Activated naive CD4-positive, alpha-beta T cell treated with anti-CD3 and anti-CD28 coated beads, Interleukin-2, amount 10 ng/mL, durations not matched to agents 7 days and 5 days (primary cell): Measurements from ENCODE around the gene GGT1.
"Not testable (repeated sequence)": the region's sequence is repeated elsewhere in the genome, so short reads cannot be mapped to it uniquely, and the experiment has no call there.

Source experiments
- CTCF ChIA-PET: fragments of 350-600 bp; sonication (Branson Sonifier 250); formaldehyde crosslinking; loops from one replicate; lab custom pipeline; 2021; ENCODE audit warnings: antibody characterized with exemption; lab: Charles Lee
- DNase-seq: peaks from one replicate; pipeline ENCODE4 v3.0.0-alpha.2; 2020
- H3K27ac Mint-ChIP-seq: one replicate; pipeline ENCODE4 v1.8.0; 2021; ENCODE audit warnings: mild to moderate bottlenecking, moderate library complexity, mixed read lengths
- H3K27me3 Mint-ChIP-seq: one replicate; pipeline ENCODE4 v1.8.0; 2021; ENCODE audit warnings: mild to moderate bottlenecking, mixed read lengths
- H3K36me3 Mint-ChIP-seq: one replicate; pipeline ENCODE4 v1.8.0; 2021; ENCODE audit warnings: mixed read lengths
- H3K4me1 Mint-ChIP-seq: one replicate; pipeline ENCODE4 v1.8.0; 2021; ENCODE audit warnings: mixed read lengths
- H3K4me3 Mint-ChIP-seq: one replicate; pipeline ENCODE4 v1.8.0; 2021; ENCODE audit warnings: mild to moderate bottlenecking, moderate library complexity, mixed read lengths
- H3K9me3 Mint-ChIP-seq: one replicate; pipeline ENCODE4 v1.8.0; 2021; ENCODE audit warnings: mixed read lengths

Gene GGT1

GRCh38 chr22:24602847-24603769, at the start of gene GGT1:
Gene GGT1 (plus strand): TSS chr22:24603193. CDS start chr22:24611082, 7,889 bp downstream.
- CTCF ChIA-PET, H3K9me3 Mint-ChIP-seq, H3K36me3 Mint-ChIP-seq, H3K27me3 Mint-ChIP-seq, DNase-seq: not testable (repeated sequence)
- Mint-ChIP-seq H3K27ac (peak within 1 kb of the TSS; percentile 89), H3K4me3 (peak within 1 kb of the TSS; percentile 19), H3K4me1 (peaks cover 55% of the 10 kb centered on the region)

GRCh38 chr22:24553597-24554312, 49.2 kb upstream of the GGT1 start:
- H3K36me3 Mint-ChIP-seq, result peaks cover 36% of the 10 kb centered on the region
- peak overlapping the region; percentile 90 for H3K27ac Mint-ChIP-seq
- no peaks in the 10 kb centered on the region for H3K9me3 Mint-ChIP-seq
- DNase-seq, result no peak
- CTCF ChIA-PET, result interaction anchor here (1.6 kb wide), 1 partner anchor 28 kb away, joined by 4 read pairs; no protein-coding TSS in a partner anchor
- H3K27me3 Mint-ChIP-seq, result no peaks in the 10 kb centered on the region
- H3K4me1 Mint-ChIP-seq, result peaks cover 65% of the 10 kb centered on the region
- H3K4me3 Mint-ChIP-seq, result peak overlapping the region; percentile 96

GRCh38 chr22:24554313-24555164, 48.5 kb upstream of the GGT1 start, which contains the start of gene GUCD1:
Gene GUCD1 (minus strand): TSS chr22:24555138. CDS start chr22:24554991, 147 bp downstream.
- Mint-ChIP-seq H3K36me3 (peaks cover 42% of the 10 kb centered on the region), H3K27me3 (no peaks in the 10 kb centered on the region), H3K4me1 (peaks cover 72% of the 10 kb centered on the region), H3K4me3 (peak within 1 kb of the TSS; percentile 96), H3K27ac (peak within 1 kb of the TSS; percentile 99), H3K9me3 (no peaks in the 10 kb centered on the region)
- CTCF ChIA-PET, result no interaction called here
- peak; percentile 59 for DNase-seq

GRCh38 chr22:24555165-24556039, 47.6 kb upstream of the GGT1 start, which contains the start of gene SNRPD3:
Gene SNRPD3 (plus strand): TSS chr22:24555999. CDS start chr22:24557675, 1,676 bp downstream.
- Mint-ChIP-seq H3K36me3 (peaks cover 42% of the 10 kb centered on the region), H3K27me3 (no peaks in the 10 kb centered on the region), H3K4me3 (peak within 1 kb of the TSS; percentile 96), H3K4me1 (peaks cover 70% of the 10 kb centered on the region), H3K27ac (peak within 1 kb of the TSS; percentile 99), H3K9me3 (no peaks in the 10 kb centered on the region)
- CTCF ChIA-PET, result no interaction called here
- peak; percentile 100 for DNase-seq

GRCh38 chr22:24559471-24559870, 43.5 kb upstream of the GGT1 start:
- Mint-ChIP-seq H3K27ac (no peak overlapping the region), H3K27me3 (no peaks in the 10 kb centered on the region), H3K36me3 (peaks cover 39% of the 10 kb centered on the region), H3K9me3 (no peaks in the 10 kb centered on the region), H3K4me1 (peaks cover 51% of the 10 kb centered on the region), H3K4me3 (no peak overlapping the region)
- DNase-seq, result no peak
- CTCF ChIA-PET, result interaction anchor here (1.0 kb wide), 1 partner anchor 63 kb away, joined by 3 read pairs; no protein-coding TSS in a partner anchor

GRCh38 chr22:24563246-24563645, 39.7 kb upstream of the GGT1 start:
- no peak overlapping the region for H3K4me3 Mint-ChIP-seq
- H3K4me1 Mint-ChIP-seq, result peaks cover 32% of the 10 kb centered on the region
- peaks cover 25% of the 10 kb centered on the region for H3K36me3 Mint-ChIP-seq
- CTCF ChIA-PET, result no interaction called here
- H3K9me3 Mint-ChIP-seq, result no peaks in the 10 kb centered on the region
- no peaks in the 10 kb centered on the region for H3K27me3 Mint-ChIP-seq
- H3K27ac Mint-ChIP-seq, result no peak overlapping the region
- DNase-seq, result no peak

- no peaks in the 10 kb centered on the region for H3K27me3 Mint-ChIP-seq
- CTCF ChIA-PET, result no interaction called here
- H3K27ac Mint-ChIP-seq, result peak overlapping the region; percentile 58
- H3K36me3 Mint-ChIP-seq, result peaks cover 19% of the 10 kb centered on the region
- no peak for DNase-seq
- no peaks in the 10 kb centered on the region for H3K9me3 Mint-ChIP-seq
- H3K4me1 Mint-ChIP-seq, result peaks cover 20% of the 10 kb centered on the region
- H3K4me3 Mint-ChIP-seq, result no peak overlapping the region
Observed at GRCh38 chr22:24564376-24565058, 38.5 kb upstream of the GGT1 start.

GRCh38 chr22:24565077-24565476, 37.9 kb upstream of the GGT1 start:
- Mint-ChIP-seq H3K4me1 (peaks cover 19% of the 10 kb centered on the region), H3K9me3 (no peaks in the 10 kb centered on the region), H3K4me3 (no peak overlapping the region), H3K27me3 (no peaks in the 10 kb centered on the region), H3K36me3 (peaks cover 23% of the 10 kb centered on the region), H3K27ac (peak overlapping the region; percentile 60)
- CTCF ChIA-PET, result no interaction called here
- DNase-seq, result no peak

GRCh38 chr22:24566899-24567511, 36.0 kb upstream of the GGT1 start:
- H3K27ac Mint-ChIP-seq, result no peak overlapping the region
- H3K36me3 Mint-ChIP-seq, result peaks cover 27% of the 10 kb centered on the region
- CTCF ChIA-PET, result no interaction called here

GRCh38 chr22:24567668-24568067, 35.3 kb upstream of the GGT1 start:
- Mint-ChIP-seq H3K9me3 (no peaks in the 10 kb centered on the region), H3K36me3 (peaks cover 29% of the 10 kb centered on the region), H3K27ac (no peak overlapping the region), H3K4me1 (peaks cover 13% of the 10 kb centered on the region), H3K4me3 (no peak overlapping the region), H3K27me3 (no peaks in the 10 kb centered on the region)
- CTCF ChIA-PET, result no interaction called here
- no peak for DNase-seq

More at GRCh38 chr22:24566899-24567511, 36.0 kb upstream of the GGT1 start:
- H3K4me1 Mint-ChIP-seq, result peaks cover 14% of the 10 kb centered on the region
- no peak overlapping the region for H3K4me3 Mint-ChIP-seq
- no peak for DNase-seq
- no peaks in the 10 kb centered on the region for H3K9me3 Mint-ChIP-seq
- H3K27me3 Mint-ChIP-seq, result no peaks in the 10 kb centered on the region

GRCh38 chr22:24571266-24571665, 31.7 kb upstream of the GGT1 start:
- H3K4me3 Mint-ChIP-seq, result no peak overlapping the region
- no peak overlapping the region for H3K27ac Mint-ChIP-seq
- no peaks in the 10 kb centered on the region for H3K27me3 Mint-ChIP-seq
- CTCF ChIA-PET, result no interaction called here
- DNase-seq, result no peak
- peaks cover 39% of the 10 kb centered on the region for H3K36me3 Mint-ChIP-seq
- H3K9me3 Mint-ChIP-seq, result no peaks in the 10 kb centered on the region
- H3K4me1 Mint-ChIP-seq, result no peaks in the 10 kb centered on the region

GRCh38 chr22:24576778-24577177, 26.2 kb upstream of the GGT1 start:
- CTCF ChIA-PET, result interaction anchor here (0.7 kb wide), 1 partner anchor 58 kb away, joined by 3 read pairs; no protein-coding TSS in a partner anchor
- DNase-seq, result no peak
- Mint-ChIP-seq H3K9me3 (no peaks in the 10 kb centered on the region), H3K4me3 (no peak overlapping the region), H3K36me3 (peaks cover 27% of the 10 kb centered on the region), H3K27ac (no peak overlapping the region), H3K4me1 (no peaks in the 10 kb centered on the region), H3K27me3 (no peaks in the 10 kb centered on the region)
